GM10847 (cell line): ENCODE data around the gene ATP1A3.

Experiments used
- POLR2A ChIP-seq: IDR thresholded peaks from 2 replicates; pipeline ENCODE4 v1.6.1; 2011; ENCODE audit not compliant: insufficient read length; ENCODE audit errors: extremely low read depth

Gene ATP1A3

DNA sequence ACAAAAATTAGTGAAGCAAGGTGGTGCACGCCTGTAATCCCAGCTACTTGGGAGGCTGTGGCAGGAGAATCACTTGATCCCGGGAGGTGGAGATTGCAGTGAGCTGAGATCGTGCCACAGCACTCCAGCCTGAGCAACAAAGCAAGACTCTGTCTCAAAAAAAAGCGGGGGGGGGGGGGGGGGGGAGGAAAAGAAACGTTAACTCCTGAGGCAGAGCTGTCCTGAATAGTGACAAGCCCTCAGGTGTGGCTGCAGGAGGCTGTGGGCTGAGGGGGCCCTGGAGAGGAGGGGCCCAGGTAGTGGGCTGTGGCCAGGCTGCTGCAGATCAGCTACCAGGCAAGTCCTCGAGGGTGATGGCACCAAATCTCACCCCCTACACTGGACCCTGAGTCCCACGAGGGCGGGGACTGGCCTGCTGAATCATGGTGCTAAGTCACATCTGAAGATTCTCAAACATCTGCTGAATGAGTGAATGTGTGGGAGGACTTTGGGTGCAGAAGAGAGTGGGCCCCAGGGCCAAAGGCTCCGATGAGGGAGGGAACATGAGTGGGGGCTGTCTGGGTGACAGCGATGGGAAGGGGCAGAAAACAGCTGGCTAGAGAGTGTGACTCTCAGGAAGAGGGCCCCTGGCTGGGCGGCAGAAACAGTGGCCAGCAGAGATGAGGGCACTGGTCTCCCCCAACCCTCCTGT lies 24.6 kb upstream of the ATP1A3 start:
- TF ChIP-seq POLR2A: no peak

DNA sequence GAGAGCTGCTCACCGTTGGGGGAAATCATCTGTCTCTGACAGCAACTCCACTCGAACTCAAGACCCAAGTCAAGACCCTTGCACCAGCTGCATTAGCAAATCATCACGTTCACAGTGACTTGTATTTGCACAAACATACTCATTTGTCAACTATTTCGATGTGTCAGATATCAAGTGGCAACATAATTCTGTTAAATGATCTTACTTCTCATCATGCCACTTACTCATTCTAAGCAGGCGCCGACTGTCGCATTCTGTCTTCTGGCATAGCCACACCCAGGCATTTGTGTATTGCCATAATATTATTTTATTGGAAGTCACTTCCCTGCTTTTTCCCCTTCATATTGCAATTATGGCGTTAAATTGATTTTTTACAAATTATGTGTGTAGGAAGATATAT lies 23.0 kb upstream of the ATP1A3 start:
- TF ChIP-seq POLR2A: no peak

DNA sequence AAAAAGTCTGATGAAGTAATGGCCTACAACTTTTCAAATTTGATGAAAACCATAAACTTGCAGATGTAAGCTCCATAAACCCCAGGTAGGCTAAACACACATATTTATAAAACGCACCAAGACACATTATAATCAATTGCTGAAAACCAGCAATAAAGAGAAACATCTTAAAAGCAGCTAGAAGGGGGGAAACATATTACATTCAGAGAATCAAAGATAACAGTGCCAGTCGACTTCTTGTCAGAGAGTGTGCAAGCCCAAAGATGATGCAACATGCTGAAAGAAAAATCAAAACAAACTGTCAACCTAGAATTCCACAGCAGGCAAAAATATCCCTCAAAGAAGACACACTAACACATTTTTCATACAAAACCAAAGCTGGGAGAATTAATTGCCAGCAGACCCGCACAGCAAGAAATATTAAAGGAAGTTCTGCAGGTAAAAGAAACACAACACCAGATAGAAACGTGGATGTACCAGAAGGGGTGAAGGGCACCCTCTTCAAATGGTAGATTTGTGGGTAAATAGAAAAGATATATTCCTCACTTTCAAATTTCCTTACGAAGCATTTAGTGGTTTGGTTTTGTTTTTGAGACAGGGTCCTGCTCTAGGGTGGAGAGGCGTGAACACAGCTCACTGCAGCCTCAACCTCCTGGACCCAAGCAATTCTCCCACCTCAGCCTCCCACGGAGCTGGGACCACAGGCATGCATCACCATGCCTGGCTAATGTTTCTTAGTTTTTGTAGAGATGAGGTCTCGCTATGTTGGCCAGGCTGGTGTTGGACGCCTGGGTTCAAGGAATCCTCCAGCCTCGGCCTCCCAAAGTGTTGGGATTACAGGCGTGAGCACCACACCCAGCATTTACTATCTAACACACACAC lies 16.5 kb upstream of the ATP1A3 start:
- no peak for TF ChIP-seq POLR2A

DNA sequence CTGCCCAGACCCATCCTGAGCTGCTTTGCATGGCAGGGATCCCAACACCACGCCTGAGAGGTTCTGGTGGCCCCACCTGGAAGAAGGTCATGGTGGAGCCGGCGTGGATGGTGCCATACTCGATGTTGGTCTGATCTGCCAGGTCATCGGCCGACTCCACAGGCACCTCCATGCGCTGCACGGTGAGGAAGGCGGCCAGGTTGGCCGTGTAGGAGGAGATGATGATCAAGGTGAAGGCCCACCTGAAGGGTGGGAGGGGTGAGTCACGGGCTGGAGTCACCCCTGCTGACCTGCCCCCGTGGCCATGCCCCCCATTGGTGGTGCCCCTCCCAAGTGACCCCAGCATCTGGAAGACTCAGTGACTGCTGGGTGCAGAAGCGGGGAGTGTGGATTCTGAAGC lies 12.5 kb upstream of the ATP1A3 start:
- no peak for TF ChIP-seq POLR2A

DNA sequence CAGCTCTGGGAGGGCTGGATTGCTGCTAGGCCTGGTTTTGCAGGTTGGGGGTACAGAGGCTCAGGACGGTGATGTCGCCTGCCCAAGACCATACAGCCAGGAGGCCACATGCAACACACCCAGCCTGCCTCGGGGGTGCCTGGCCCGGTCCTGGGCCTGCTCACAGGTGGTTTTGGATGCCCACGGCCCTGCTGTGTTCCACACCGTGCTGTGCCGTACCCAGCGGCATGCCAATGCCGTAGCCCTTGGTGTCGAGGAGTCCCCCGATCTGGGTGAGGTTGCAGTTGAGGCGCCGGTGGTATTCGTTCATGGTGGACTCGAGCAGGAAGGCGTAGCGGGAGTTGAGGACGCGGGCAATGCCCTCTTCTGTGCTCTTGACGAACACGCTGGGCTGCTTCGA lies 11.5 kb upstream of the ATP1A3 start:
- TF ChIP-seq POLR2A: no peak

DNA sequence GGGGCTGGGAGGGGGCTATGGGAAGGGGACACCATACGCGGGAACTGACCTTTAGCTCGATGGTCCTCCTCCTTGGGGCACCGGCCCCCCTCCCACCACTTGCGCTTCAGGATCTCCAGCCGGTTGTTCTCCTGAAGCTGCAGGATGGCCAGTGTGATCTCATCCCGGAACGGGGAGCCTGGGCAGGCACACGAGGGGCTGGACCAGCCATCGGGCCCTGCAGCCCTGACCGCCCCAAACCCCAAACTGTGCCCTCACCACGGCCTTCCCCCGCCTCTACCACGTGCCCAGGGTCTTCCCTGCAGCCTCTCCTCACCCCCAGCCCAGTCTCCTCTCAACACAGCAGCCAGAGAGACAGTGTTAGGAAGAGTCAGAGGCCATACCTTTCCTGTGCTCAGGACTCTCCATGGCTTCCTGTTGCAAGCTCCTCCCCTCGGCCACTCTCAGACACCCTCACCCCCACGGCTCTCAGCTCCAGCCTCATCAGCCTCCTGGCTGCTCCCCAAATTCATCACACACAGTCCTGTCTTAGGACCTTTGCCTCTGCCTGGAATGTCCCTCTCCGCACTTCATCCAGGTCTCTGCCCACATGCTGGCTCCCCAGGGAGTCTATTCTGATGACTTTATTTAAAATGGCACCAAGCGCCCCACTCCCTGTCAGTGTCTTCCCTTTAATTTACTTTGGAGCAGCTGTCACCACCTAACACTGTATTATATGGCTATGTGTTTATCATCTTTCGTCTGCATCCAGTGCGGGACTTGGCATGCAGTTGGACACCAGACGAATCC lies 9.7 kb upstream of the ATP1A3 start:
- TF ChIP-seq POLR2A: no peak

DNA sequence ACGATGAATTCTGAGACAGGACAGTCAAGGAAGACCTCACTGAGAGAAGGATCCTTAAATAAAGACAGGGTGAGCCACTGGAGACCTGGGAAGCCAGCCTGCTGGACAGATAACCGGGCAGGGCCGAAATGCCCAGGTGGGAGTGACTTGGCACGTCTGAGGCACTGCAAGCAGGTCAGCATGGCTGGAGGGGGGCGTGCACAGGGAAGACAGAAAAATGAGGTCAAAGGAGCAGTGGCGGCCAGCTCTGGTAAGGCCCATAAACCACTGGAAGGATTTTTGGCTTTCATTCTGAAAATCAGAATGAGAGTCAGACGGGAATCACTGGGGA lies 5.8 kb upstream of the ATP1A3 start:
- TF ChIP-seq POLR2A: no peak

DNA sequence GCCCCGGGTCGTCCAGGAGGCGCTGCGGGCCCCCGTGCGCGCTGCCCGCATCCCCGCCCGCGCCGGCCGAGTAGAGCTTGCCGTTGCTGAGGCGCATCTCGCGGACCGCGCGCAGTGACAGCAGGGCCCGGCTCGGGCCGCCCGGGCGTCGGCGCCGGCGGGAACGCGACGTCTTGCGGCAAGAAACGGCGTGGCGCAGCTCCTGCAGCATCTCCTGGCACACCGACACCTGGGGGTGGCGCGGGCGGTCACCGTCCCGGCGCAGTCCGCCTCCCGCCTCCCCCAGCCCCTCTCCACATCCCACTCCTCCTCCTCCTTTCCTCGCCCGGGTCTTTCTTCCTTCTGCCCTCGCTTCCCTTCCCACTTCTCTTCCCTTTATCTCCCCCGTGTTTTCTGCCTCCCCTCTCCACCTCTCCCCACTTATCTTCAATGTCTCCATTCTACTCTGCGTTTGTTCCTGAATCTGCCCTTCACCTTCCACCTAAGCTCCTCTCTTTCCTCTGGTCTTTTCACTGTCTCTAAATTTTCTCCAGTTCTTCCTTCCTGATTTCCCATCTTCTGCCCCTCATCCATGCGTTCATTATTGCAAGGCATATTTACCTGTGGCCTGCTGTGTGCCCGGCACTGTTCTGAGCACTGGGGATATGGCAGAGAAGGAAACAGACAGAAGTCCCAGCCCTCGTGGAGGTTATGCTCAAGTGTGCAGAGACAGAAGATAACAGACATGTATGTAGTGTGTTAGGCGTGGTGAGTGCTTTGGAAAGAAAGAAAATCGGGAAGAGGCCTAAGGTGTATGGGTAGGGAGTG lies 5.2 kb upstream of the ATP1A3 start:
- no peak for TF ChIP-seq POLR2A

DNA sequence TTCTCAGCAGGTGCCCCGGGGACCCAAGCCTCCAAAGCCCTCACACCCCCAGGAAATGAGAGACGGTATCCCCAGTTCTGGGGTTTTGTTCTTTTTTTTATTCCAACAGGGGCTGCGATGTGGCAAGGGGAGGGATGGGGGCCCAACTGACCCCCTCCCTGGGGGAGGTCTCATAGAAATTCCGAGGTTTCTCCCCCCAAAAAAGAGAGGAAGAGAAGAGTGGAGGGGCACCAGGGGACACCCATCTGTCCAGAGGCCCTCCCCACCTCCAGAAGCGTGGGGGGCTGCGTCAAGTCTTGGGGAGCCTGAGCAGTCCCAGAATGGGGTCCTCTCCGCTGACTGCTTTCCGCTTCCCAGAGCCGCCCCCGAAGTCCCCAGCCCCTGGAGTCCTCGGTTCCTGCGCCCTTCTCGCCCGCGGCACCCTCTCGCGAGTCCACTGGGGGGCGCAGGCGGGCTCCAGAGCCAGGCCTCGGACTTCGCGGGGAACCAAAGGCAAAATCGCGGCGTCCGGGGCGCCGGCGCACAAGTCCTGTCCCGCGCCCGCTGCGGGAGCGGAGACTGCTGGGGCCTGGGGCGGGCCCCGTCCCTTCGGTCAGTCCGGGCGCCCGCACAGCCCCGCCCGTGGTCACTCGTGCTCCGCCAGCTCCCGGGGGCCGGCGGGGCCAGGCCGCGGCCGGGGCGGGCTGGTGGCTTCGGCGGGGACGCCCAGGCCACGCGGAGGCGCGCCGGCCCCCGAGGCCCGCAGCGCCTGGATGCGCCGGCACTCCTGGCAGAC lies 4.4 kb upstream of the ATP1A3 start:
- TF ChIP-seq POLR2A: no peak

DNA sequence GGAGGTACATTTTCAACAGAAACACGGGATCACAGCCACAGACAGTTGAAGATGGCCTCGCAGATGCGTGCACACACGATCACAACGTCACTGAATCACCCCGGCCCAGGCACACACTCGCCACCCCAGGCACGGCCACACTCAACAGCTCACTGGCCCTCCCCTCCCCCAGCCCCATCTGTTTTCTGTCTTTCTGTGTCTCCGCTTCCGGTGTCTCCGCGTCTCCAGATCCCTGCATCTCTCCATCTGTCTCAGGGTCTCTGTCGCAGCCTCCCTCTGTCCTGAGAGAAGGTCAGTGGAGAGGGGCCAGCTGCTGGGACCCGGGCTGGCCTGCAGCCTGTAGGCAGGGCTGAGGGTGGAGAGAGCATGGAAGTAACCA lies 3.8 kb upstream of the ATP1A3 start:
- TF ChIP-seq POLR2A: no peak

DNA sequence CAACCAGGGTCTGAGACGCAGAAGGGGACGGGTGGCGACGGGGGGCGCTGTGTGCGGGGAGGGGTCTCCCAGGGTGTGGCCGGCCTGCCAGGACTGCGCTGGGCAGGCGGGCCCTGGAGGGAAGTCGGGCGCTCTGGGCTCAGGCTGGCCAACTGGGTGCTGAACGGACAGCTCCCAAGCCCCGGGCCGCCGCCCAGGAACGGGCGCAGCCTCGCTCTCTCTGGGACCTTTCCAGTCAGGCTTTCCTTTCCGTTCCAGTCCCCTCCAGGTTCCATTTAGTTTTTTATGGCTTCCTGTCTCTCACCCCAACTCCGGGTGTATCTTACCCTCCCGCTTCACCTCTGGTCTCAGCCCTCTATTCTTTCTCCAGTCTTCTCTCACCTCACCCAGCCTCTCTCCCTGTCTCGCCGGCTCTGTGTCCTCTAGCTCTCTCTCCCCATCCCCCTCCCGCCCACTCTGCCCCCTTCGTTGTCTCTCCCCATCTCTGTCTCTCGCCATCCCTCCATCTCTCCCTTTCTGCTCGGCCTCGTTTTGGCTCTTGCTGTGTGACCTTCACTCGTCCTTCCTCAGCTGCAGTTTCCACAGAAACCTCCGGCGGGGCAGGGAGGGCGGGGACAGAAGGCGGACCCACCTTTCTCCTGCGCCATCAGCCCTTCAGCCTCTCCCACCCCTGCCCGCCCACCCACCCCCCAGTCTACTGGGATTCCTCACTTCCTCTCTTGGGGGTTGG lies 3.3 kb upstream of the ATP1A3 start:
- no peak for TF ChIP-seq POLR2A

DNA sequence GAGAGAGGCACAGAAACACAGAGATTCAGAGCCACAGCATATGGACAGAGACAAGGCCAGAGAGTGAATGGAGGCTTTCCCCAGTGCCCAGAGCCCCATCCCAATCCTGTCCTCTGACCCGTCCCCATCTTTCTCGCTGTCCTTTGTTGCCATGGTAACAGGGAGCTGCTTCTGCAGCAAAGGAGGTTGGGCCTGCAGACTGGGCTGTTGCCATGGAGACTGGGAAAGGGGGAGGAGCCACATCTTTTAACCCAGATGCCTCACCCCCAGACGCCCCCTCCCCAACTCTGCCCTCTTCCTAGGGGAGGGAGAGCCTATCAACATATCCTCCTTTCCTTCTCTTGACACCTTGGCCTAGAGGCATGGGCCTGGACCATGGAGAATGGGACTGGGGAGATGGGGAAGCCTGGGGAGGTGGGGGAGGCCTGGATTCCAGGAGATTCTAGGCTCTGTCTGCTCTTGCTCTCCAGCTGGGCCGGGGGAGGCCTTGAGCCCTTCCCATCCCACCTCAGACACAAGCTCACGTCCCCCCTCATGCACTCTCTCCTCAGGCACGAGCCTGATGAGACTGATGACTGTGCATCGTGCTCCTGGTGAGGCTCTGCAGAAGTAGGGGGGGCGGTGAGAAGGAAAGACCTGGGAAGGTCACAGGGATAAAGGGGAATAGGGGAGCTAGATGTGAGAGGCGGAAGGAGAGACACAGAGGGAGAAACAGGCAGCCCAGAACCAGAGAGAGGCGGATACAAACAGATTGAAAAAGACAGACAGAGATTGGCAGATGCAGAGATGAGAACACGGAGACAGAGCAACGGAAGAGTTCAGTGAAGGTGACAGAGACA lies 2.1 kb upstream of the ATP1A3 start:
- no peak for TF ChIP-seq POLR2A

DNA sequence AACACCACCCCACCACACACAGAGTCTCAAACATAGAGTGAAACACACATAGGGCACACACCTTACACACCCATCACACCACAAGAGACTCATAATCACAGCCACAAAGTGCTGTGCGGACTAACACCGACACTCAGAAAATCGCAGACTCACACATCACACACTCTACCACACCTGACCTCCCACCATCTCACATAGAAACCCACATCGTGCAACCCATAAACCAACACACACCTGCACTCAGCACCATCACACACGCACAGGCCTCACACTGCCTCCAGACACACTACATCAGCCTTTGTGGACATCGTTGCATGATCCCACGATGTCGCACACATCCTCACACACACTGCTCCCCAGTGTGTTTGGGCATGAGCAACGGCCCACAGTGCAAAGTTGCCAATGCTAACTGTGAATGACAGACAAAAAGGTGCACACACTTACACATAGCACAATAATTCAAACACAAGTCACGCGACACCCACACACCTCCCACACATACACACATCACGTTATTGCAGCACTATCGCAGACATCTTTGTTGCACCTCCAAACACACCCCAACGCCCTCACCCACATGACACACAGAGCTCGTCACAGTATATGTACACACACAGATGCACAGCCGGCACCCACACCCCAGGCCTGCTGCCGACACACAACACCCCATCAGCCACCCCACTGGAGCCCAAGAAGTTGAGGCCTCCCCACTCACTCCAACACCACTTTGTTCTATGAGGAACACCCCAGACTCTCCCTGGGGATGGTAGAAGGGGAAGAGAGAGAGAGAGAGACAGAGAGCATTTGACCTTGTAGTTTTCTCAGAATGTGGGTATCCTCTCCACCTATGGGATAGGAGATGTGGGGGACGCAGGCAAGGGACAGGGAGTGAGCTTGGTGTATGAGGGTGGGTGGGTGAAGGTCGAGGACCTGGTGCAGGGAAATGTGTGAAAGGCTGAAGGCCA lies 1.2 kb upstream of the ATP1A3 start:
- TF ChIP-seq POLR2A: no peak
